ENCODE results near the gene HSPA12A.
A peak's percentile ranks its signal among the peaks of the same experiment; 100 is the strongest.

HSPA12A gene

DNA sequence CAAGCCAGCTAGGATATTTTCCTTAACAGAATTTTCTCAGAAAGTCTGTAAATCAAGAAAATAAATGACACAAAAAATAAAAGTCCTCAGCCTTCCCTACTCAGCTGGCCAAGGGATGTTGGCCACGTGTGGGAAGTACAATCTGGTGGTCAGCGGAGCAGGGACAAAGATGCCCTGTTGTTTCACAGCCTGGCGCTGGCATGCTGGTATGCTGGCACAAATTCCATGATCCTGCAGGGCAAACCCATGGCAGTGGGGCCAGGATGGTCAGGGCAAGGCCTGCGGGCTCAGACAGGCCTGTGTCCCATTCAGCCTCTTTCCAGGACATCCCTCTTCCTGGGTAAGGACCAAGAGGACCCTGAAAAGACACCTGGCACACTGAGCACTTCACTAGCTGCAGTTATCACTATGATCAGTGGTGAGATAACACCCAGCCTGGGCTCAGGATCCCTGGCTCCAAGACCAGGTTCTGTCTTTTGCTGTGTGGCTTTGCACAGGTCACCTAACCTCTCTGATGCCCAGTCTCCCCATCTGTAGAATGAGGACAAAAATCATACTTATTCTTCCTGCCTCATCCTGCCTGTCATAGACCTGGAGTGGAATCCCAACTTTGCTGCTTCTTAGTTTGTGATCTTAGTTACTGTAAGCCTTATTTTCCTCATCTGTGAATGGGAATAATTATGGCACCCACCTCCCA is 10.8 kb upstream of the HSPA12A start:
- no peaks in the 10 kb centered on the region for H3K9me3 ChIP-seq (ENCODE audit: control insufficient read depth, insufficient read depth, low read length)
- H3K27me3 ChIP-seq (ENCODE audit: control insufficient read depth, insufficient read depth, low read length) = peaks cover 3% of the 10 kb centered on the region
- H3K36me3 ChIP-seq (ENCODE audit: control insufficient read depth, insufficient read depth, low read length) = no peaks in the 10 kb centered on the region
- H3K9ac ChIP-seq (ENCODE audit: low read depth, low read length) = no peak overlapping the region
- H3K4me1 ChIP-seq (ENCODE audit: control insufficient read depth, insufficient read depth, low read length) = no peaks in the 10 kb centered on the region
- H3K4me3 ChIP-seq (ENCODE audit: low read depth, low read length) = no peak overlapping the region

DNA sequence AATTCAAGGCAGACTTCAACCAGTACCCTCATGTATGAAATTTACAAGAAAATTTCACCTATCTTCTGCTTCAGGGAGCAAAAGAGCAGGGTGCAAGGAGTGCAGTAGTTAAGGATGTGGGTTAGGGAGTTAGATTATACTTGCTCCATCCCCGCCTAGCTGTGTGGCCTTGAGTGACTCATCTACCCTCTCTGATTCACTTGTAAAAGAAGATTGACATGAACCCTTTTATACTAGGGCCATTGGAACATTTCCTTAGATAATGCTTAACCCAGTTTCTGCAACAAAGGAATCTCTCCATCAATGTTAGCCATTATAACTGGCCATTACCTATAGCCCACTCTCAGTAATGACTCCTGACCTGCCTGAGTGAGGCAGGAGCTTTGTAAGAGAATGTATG is 10.2 kb upstream of the HSPA12A start:
- no peaks in the 10 kb centered on the region for H3K9me3 ChIP-seq (ENCODE audit: control insufficient read depth, insufficient read depth, low read length)
- H3K9ac ChIP-seq (ENCODE audit: low read depth, low read length) = no peak overlapping the region
- no peaks in the 10 kb centered on the region for H3K4me1 ChIP-seq (ENCODE audit: control insufficient read depth, insufficient read depth, low read length)
- H3K36me3 ChIP-seq (ENCODE audit: control insufficient read depth, insufficient read depth, low read length) = no peaks in the 10 kb centered on the region
- H3K27me3 ChIP-seq (ENCODE audit: control insufficient read depth, insufficient read depth, low read length) = peaks cover 3% of the 10 kb centered on the region
- no peak overlapping the region for H3K4me3 ChIP-seq (ENCODE audit: low read depth, low read length)

DNA sequence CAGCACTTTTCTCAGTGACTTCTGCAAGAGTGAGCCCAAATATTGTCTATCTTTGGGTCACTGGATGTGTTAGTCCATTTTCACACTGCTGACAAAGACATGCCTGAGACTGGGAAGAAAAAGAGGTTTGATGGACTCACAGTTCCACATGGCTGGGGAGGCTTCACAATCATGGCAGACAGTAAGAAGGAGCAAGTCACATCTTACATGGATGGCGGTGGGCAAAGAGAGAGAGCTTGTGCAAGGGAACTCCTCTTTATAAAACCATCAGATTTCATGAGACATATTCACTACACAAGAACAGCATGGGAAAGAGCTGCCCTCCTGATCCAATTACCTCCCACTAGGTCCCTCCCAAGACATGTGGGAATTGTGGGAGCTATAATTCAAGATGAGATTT is 6.1 kb upstream of the HSPA12A start:
- no peak overlapping the region for H3K4me3 ChIP-seq (ENCODE audit: low read depth, low read length)
- H3K36me3 ChIP-seq (ENCODE audit: control insufficient read depth, insufficient read depth, low read length) = no peaks in the 10 kb centered on the region
- H3K4me1 ChIP-seq (ENCODE audit: control insufficient read depth, insufficient read depth, low read length) = no peaks in the 10 kb centered on the region
- H3K9me3 ChIP-seq (ENCODE audit: control insufficient read depth, insufficient read depth, low read length) = no peaks in the 10 kb centered on the region
- peaks cover 26% of the 10 kb centered on the region for H3K27me3 ChIP-seq (ENCODE audit: control insufficient read depth, insufficient read depth, low read length)
- H3K9ac ChIP-seq (ENCODE audit: low read depth, low read length) = no peak overlapping the region

DNA sequence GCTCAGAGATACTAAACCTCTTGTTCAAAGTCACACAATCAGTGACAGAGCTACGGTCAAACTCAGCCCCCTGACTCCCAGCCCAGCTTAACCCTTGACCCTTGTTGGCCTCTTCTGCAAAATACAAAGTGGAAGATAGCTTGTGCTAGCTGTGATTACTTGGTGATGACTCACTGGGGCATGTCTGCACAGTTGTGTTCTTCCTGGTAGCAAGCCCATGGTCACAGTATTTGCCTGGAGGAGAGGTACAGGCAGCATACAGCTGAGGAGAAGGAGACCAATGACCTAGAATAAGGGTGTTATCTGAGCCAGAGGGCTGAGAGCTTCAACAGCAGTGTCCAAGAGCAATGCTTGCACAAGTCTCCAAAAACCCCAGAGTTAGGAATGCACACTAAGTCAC is 5.7 kb upstream of the HSPA12A start:
- Histone ChIP-seq H3K9ac (ENCODE audit: low read depth, low read length) (no peak overlapping the region), H3K27me3 (ENCODE audit: control insufficient read depth, insufficient read depth, low read length) (peaks cover 30% of the 10 kb centered on the region), H3K4me3 (ENCODE audit: low read depth, low read length) (no peak overlapping the region), H3K36me3 (ENCODE audit: control insufficient read depth, insufficient read depth, low read length) (no peaks in the 10 kb centered on the region), H3K9me3 (ENCODE audit: control insufficient read depth, insufficient read depth, low read length) (no peaks in the 10 kb centered on the region), H3K4me1 (ENCODE audit: control insufficient read depth, insufficient read depth, low read length) (no peaks in the 10 kb centered on the region)

DNA sequence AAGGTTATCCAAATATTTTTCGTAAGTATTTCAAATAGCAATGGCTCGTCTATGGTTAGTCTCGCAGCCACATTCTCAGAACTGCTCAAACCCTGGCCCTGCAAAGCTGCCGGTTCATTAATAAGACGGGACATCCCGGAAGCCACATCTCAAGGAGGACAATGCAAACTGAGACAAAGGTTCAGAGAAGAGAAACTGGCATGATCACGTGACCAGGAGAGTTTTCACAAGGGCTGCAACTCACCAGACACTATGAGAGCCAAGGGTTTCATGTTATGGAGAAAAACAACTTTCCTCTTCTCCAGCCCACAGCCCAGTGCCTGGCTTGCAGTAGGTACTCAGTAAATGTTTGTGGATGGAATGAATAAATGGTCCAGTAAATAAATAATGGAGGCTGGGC is 5.0 kb upstream of the HSPA12A start:
- Histone ChIP-seq H3K4me1 (ENCODE audit: control insufficient read depth, insufficient read depth, low read length) (no peaks in the 10 kb centered on the region), H3K36me3 (ENCODE audit: control insufficient read depth, insufficient read depth, low read length) (no peaks in the 10 kb centered on the region), H3K9me3 (ENCODE audit: control insufficient read depth, insufficient read depth, low read length) (no peaks in the 10 kb centered on the region), H3K4me3 (ENCODE audit: low read depth, low read length) (no peak overlapping the region), H3K27me3 (ENCODE audit: control insufficient read depth, insufficient read depth, low read length) (peaks cover 30% of the 10 kb centered on the region), H3K9ac (ENCODE audit: low read depth, low read length) (no peak overlapping the region)

DNA sequence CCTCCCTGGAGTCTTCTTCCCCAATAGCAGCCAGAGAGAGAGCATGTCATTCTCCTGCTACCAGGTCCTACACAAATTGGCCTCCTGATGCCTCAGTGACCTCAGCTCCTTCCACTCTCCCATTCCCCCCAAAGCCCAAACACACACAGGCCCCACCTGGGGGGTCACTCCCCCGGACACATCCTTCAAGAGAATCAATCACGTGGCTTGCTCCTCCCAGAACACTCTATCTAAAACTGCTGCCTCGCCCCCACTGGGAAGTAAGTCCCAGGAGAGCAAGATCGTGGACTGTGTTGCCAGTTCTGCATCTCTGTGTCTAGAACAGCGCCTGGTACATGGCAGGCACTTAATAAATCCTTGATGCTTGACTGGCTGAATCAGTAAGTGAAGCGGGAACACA is 2.5 kb upstream of the HSPA12A start:
- Histone ChIP-seq H3K9ac (ENCODE audit: low read depth, low read length) (no peak overlapping the region), H3K27me3 (ENCODE audit: control insufficient read depth, insufficient read depth, low read length) (peaks cover 47% of the 10 kb centered on the region), H3K36me3 (ENCODE audit: control insufficient read depth, insufficient read depth, low read length) (no peaks in the 10 kb centered on the region), H3K4me1 (ENCODE audit: control insufficient read depth, insufficient read depth, low read length) (no peaks in the 10 kb centered on the region), H3K4me3 (ENCODE audit: low read depth, low read length) (no peak overlapping the region), H3K9me3 (ENCODE audit: control insufficient read depth, insufficient read depth, low read length) (no peaks in the 10 kb centered on the region)

DNA sequence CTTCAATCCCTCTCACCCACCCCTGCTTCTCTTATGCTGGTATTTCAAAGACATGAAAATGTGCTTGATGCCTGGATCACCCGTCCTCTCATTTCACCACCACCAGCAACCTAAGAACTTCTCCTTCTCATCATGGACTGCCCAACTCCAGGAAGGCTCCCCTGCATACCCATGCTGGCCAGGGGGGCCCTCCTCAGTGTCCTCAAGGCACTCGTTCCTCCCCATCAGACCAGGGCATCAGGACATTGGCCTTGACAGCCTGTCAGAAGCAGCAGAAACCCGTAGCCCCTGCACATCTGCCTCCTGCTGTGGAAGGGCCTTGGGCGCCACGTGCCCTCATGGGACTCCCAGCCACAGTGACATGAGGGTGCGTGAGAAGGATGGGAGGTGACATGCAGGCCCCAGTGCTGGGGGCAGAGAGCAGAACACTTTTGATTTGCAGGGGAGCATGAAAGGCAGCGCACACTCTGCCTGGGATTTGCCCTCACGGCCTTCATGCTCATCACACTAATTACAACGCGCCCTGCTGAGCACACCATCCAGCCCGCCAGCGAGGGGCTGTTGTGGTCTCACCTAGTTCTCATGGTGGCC is 1.9 kb upstream of the HSPA12A start:
- no peak overlapping the region for H3K4me3 ChIP-seq (ENCODE audit: low read depth, low read length)
- no peaks in the 10 kb centered on the region for H3K9me3 ChIP-seq (ENCODE audit: control insufficient read depth, insufficient read depth, low read length)
- peaks cover 49% of the 10 kb centered on the region for H3K27me3 ChIP-seq (ENCODE audit: control insufficient read depth, insufficient read depth, low read length)
- no peak overlapping the region for H3K9ac ChIP-seq (ENCODE audit: low read depth, low read length)
- H3K36me3 ChIP-seq (ENCODE audit: control insufficient read depth, insufficient read depth, low read length) = no peaks in the 10 kb centered on the region
- H3K4me1 ChIP-seq (ENCODE audit: control insufficient read depth, insufficient read depth, low read length) = no peaks in the 10 kb centered on the region

DNA sequence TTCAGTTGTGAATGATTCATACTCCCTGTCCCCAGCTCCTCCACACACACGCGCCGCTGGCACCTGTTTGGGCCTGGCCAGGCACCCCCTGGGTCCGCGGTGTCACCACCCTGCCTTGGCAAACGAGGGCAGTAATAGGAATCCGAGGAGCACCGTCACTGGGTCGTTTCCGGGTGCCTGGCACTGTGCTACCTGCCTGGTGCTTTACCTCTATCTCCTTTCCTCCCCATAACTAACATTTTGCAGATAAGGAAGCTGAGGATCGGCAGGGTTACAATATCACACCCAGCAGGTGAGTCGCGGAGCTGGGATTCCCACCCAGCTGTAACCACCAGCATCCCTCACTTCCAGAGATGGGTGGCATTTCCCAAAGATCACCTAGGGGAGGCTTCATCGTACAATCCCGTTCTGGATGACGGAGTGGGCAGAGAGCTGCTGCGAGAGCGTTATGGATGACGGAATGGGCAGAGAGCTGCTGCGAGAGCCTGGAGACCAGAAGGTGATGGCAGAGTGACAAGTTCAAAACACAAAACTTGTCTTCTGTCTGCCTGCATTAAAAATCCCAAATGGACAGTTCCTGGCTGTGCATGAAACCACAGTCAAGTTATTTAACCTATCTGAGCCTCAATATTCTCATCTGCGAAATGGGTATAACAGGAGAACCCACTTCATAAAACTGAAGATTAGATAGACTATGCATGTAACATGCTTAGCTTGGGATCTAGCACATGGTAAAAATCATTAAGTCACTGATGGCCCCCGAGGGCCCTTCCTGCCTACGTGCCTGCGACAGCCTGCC is 1.1 kb upstream of the HSPA12A start:
- H3K27me3 ChIP-seq (ENCODE audit: control insufficient read depth, insufficient read depth, low read length) = peaks cover 55% of the 10 kb centered on the region

DNA sequence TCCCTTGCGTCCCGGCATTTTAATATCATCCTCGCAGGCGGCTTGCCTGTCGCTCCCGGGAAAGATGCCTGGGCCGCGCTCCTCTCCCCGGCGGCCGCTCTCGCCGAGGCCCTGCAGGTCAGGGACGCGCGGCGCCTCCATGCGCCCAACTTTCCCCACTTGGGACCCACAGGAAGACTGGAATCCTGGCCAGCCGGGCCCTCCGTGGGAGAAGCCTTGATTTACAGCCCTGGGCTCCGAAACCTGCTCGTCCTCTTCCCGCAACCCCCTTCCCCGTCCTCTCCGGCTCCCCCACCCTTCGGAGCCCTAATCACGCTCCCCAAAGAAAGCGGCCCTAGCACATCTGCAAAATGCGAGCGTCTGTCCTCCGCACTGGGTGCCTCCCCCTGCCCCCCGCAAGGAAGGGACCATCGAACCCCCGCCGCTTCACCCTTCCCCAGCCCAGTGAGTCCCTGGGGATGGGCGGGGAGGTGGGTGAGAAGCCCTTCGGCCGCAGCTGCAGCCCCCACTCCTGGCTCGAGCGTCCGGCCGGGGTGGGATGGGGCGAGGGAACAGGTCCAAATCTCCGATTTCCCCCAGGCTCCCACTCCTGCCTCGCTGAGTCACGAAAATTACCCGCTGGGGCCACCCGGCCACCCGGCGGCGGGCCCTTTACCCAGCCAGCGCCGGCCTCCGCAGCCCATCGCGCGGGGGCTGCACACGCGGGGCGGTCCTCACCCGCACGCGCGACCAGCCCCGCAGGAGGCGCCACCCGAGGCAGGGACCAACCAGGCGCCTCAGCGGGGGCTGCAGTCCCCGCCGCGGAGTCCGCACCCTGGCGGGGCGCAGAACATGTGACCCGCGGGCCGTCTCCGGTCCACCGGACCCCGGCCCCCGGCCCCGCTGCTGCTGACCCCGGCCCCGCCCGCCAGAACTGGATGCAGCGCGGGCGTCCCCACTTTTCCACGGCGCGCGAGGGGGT is 695 bp downstream of the HSPA12A start:
- H3K4me1 ChIP-seq (ENCODE audit: control insufficient read depth, insufficient read depth, low read length) = no peaks in the 10 kb centered on the region
- H3K4me3 ChIP-seq (ENCODE audit: low read depth, low read length) = peak overlapping the region; percentile 53
- peaks cover 56% of the 10 kb centered on the region for H3K27me3 ChIP-seq (ENCODE audit: control insufficient read depth, insufficient read depth, low read length)
- no peak overlapping the region for H3K9ac ChIP-seq (ENCODE audit: low read depth, low read length)
- no peaks in the 10 kb centered on the region for H3K9me3 ChIP-seq (ENCODE audit: control insufficient read depth, insufficient read depth, low read length)
- no peaks in the 10 kb centered on the region for H3K36me3 ChIP-seq (ENCODE audit: control insufficient read depth, insufficient read depth, low read length)

More for the DNA sequence above, 1.1 kb upstream of the HSPA12A start:
- no peak overlapping the region for H3K9ac ChIP-seq (ENCODE audit: low read depth, low read length)
- H3K4me3 ChIP-seq (ENCODE audit: low read depth, low read length) = peak overlapping the region; percentile 53
- H3K36me3 ChIP-seq (ENCODE audit: control insufficient read depth, insufficient read depth, low read length) = no peaks in the 10 kb centered on the region
- no peaks in the 10 kb centered on the region for H3K4me1 ChIP-seq (ENCODE audit: control insufficient read depth, insufficient read depth, low read length)
- no peaks in the 10 kb centered on the region for H3K9me3 ChIP-seq (ENCODE audit: control insufficient read depth, insufficient read depth, low read length)

DNA sequence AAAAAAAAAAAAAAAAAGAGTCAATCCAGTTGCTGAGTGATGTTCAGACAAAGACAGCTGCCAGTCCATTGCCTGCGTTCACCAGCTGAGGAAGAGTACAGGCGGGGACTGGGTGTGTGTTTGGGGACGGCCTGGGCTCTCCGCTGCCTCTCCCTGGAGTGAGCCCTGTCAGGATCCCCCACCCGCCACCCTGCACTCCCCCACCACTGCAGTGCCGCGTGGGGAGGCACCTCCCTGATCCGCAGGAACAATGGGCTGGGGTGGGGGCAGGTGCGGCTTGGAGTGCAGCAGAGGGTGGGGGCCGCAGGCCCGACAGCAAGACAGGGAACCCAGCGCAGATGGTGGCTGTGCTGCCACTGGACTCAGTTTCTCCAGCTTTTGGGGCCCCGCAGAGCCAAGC is 1.4 kb downstream of the HSPA12A start:
- H3K36me3 ChIP-seq (ENCODE audit: control insufficient read depth, insufficient read depth, low read length) = no peaks in the 10 kb centered on the region
- H3K9ac ChIP-seq (ENCODE audit: low read depth, low read length) = no peak overlapping the region
- no peaks in the 10 kb centered on the region for H3K4me1 ChIP-seq (ENCODE audit: control insufficient read depth, insufficient read depth, low read length)
- H3K9me3 ChIP-seq (ENCODE audit: control insufficient read depth, insufficient read depth, low read length) = no peaks in the 10 kb centered on the region
- H3K27me3 ChIP-seq (ENCODE audit: control insufficient read depth, insufficient read depth, low read length) = peaks cover 56% of the 10 kb centered on the region
- peak overlapping the region; percentile 53 for H3K4me3 ChIP-seq (ENCODE audit: low read depth, low read length)

DNA sequence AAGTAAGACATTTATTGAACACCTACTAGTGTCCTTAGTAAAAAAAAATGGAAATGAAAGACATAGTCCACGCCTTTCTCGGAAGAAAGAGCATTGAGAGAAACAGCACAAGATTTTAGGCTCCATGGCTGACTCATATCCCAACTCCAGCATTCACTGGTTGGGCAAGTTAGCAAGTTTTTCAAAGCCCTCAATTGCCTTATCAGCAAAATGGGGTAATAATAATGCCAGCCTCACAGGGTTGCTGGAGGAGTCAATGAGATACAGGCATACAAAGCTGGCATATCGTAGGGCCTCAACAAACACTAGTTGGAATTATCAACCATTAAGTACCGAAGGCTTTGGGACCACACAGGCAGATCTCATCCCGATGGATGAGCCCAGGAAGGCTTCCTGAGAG is 4.0 kb downstream of the HSPA12A start:
- Histone ChIP-seq H3K36me3 (ENCODE audit: control insufficient read depth, insufficient read depth, low read length) (no peaks in the 10 kb centered on the region), H3K27me3 (ENCODE audit: control insufficient read depth, insufficient read depth, low read length) (peaks cover 32% of the 10 kb centered on the region), H3K4me1 (ENCODE audit: control insufficient read depth, insufficient read depth, low read length) (no peaks in the 10 kb centered on the region), H3K4me3 (ENCODE audit: low read depth, low read length) (no peak overlapping the region), H3K9ac (ENCODE audit: low read depth, low read length) (no peak overlapping the region), H3K9me3 (ENCODE audit: control insufficient read depth, insufficient read depth, low read length) (no peaks in the 10 kb centered on the region)

Data from iPS-15b (cell line).